Caco-2 (cell line): Measurements from ENCODE around the gene C9orf85. TPM values are rescaled to one million over a fixed set of nuclear protein-coding genes. Genes with fewer than 3 reads are reported as not detected.

Experiments
- BruUV-seq: library from RNA; stranded (reverse); fragments of 400-500 nt; replicated peaks from 2 replicates; lab custom pipeline; 2021; lab: Mats Ljungman, UMichigan
- CTCF ChIA-PET: fragments of 300-600 bp; sonication (Branson Sonifier 250); formaldehyde crosslinking; loops from one replicate; lab custom pipeline; 2022; ENCODE audit warnings: antibody characterized with exemption; lab: Charles Lee
- POLR2A ChIA-PET: fragments of 300-600 bp; sonication (Branson Sonifier 250); formaldehyde crosslinking; loops from one replicate; lab custom pipeline; 2022; ENCODE audit warnings: antibody characterized with exemption; lab: Charles Lee
- DNase-seq, 2 experiments: peaks; one replicate each; pipeline versions ENCODE4 v3.0.0 to v3.0.0-alpha.2; 2020 to 2022
- H3K27me3 ChIP-seq: replicated peaks from 2 replicates; pipeline ENCODE4 v1.6.0; 2011; ENCODE audit warnings: low read length; ENCODE audit not compliant: control insufficient read depth, insufficient read depth
- H3K36me3 ChIP-seq: 2 replicates; pipeline ENCODE4 v1.5.1; 2011; ENCODE audit warnings: low read length; ENCODE audit not compliant: control insufficient read depth, insufficient read depth
- H3K4me1 ChIP-seq: fragments of 250-450 bp; sonication (Bioruptor Pico); 2 replicates; pipeline ENCODE4 v1.5.1; 2020; ENCODE audit warnings: mild to moderate bottlenecking
- H3K4me3 ChIP-seq: 2 replicates; pipeline ENCODE4 v1.5.1; 2011; ENCODE audit warnings: low read depth, mild to moderate bottlenecking, control low read depth, low read length
- H3K9me3 ChIP-seq: fragments of 250-450 bp; sonication (Bioruptor Pico); 2 replicates; pipeline ENCODE4 v1.5.1; 2020; ENCODE audit warnings: mild to moderate bottlenecking, moderate library complexity
- H3K27ac Mint-ChIP-seq: one replicate; pipeline ENCODE4 v1.8.0; 2022; ENCODE audit warnings: mixed read lengths; ENCODE audit not compliant: unreplicated experiment
- H3K27me3 Mint-ChIP-seq: one replicate; pipeline ENCODE4 v1.8.0; 2022; ENCODE audit warnings: mixed read lengths; ENCODE audit not compliant: insufficient read depth, unreplicated experiment
- H3K36me3 Mint-ChIP-seq: one replicate; pipeline ENCODE4 v1.8.0; 2022; ENCODE audit warnings: mild to moderate bottlenecking, mixed read lengths; ENCODE audit not compliant: insufficient read depth, unreplicated experiment
- H3K4me1 Mint-ChIP-seq: one replicate; pipeline ENCODE4 v1.8.0; 2022; ENCODE audit warnings: low read depth, mixed read lengths; ENCODE audit not compliant: unreplicated experiment
- H3K4me3 Mint-ChIP-seq: one replicate; pipeline ENCODE4 v1.8.0; 2022; ENCODE audit warnings: mild to moderate bottlenecking, moderate library complexity, mixed read lengths; ENCODE audit not compliant: unreplicated experiment
- H3K9me3 Mint-ChIP-seq: one replicate; pipeline ENCODE4 v1.8.0; 2022; ENCODE audit warnings: mixed read lengths; ENCODE audit not compliant: unreplicated experiment
- CTCF ChIP-seq, 2 experiments: fragments of 200-600 bp in 1 of 2; IDR thresholded peaks; 1 replicate in 1 of 2; 2 replicates in 1 of 2; pipeline versions ENCODE4 v1.5.1 to v1.8.0; 2011 to 2022; ENCODE audit warnings: antibody characterized with exemption in 1 of 2, control low read depth in 1 of 2, inconsistent platforms in 1 of 2, low read depth in 1 of 2, low read length in 1 of 2, mild to moderate bottlenecking in 1 of 2, moderate library complexity in 1 of 2; ENCODE audit not compliant: insufficient read depth in 1 of 2, severe bottlenecking in 1 of 2, unreplicated experiment in 1 of 2
- intact Hi-C: fragments of 100-400 bp; cut with micrococcal nuclease; formaldehyde crosslinking; loops from one replicate; pipeline ENCODE4 v1.10.0; 2022; ENCODE audit not compliant: unreplicated experiment
- total RNA-seq: library from RNA; stranded (reverse); gene quantifications from 2 replicates; pipeline ENCODE4 v1.2.3, GENCODE V29; 2022

Gene C9orf85
- total RNA-seq, 1 experiment from 2014 or later = 2.4 TPM

GRCh38 chr9:71909887-71910649 is 1.4 kb upstream of the C9orf85 start:
- Histone ChIP-seq H3K4me3 (peak overlapping the region; percentile 57), H3K4me1 (no peaks in the 10 kb centered on the region), H3K27me3 (no peaks in the 10 kb centered on the region), H3K36me3 (no peaks in the 10 kb centered on the region), H3K9me3 (no peaks in the 10 kb centered on the region)
- intact Hi-C loops = loop anchor here (5.0 kb wide), 1 partner anchor 93 kb away; no protein-coding TSS in a partner anchor
- Mint-ChIP-seq H3K9me3 (no peaks in the 10 kb centered on the region), H3K4me1 (no peaks in the 10 kb centered on the region), H3K36me3 (peaks cover 7% of the 10 kb centered on the region), H3K27ac (no peak overlapping the region), H3K27me3 (no peaks in the 10 kb centered on the region), H3K4me3 (peak overlapping the region; percentile 79)
- peak; percentile 32 to 48 for DNase-seq
- POLR2A ChIA-PET = no interaction called here
- TSS peak; percentile 40 for BruUV-seq
- CTCF ChIA-PET = no interaction called here
- no peak for TF ChIP-seq CTCF (IDR thresholded peaks at IDR 0.05; ENCODE audit: insufficient read depth in 1 of 2, low read depth in 1 of 2, low read length in 1 of 2, severe bottlenecking in 1 of 2, unreplicated experiment in 1 of 2)

GRCh38 chr9:71910650-71911060 is 784 bp upstream of the C9orf85 start:
- no peak for DNase-seq
- no peaks in the 10 kb centered on the region for H3K27me3 Mint-ChIP-seq
- no peaks in the 10 kb centered on the region for H3K4me1 Mint-ChIP-seq
- Histone ChIP-seq H3K4me3 (peak overlapping the region; percentile 57), H3K36me3 (no peaks in the 10 kb centered on the region), H3K4me1 (no peaks in the 10 kb centered on the region), H3K27me3 (no peaks in the 10 kb centered on the region), H3K9me3 (no peaks in the 10 kb centered on the region)
- H3K27ac Mint-ChIP-seq = peak overlapping the region; percentile 78
- ChIA-PET CTCF (no interaction called here), POLR2A (no interaction called here)
- TSS peak; percentile 13 for BruUV-seq
- no peaks in the 10 kb centered on the region for H3K9me3 Mint-ChIP-seq
- intact Hi-C loops = loop anchor here (5.0 kb wide), 1 partner anchor 93 kb away; no protein-coding TSS in a partner anchor
- peak overlapping the region; percentile 79 for H3K4me3 Mint-ChIP-seq
- no peak for TF ChIP-seq CTCF (IDR thresholded peaks at IDR 0.05; ENCODE audit: insufficient read depth in 1 of 2, low read depth in 1 of 2, low read length in 1 of 2, severe bottlenecking in 1 of 2, unreplicated experiment in 1 of 2)
- peaks cover 7% of the 10 kb centered on the region for H3K36me3 Mint-ChIP-seq

GRCh38 chr9:71911908-71912335 is 483 bp downstream of the C9orf85 start:
- TF ChIP-seq CTCF (IDR thresholded peaks at IDR 0.05; ENCODE audit: insufficient read depth in 1 of 2, low read depth in 1 of 2, low read length in 1 of 2, severe bottlenecking in 1 of 2, unreplicated experiment in 1 of 2) = no peak
- CTCF ChIA-PET = no interaction called here
- no peak for DNase-seq
- Mint-ChIP-seq H3K4me1 (no peaks in the 10 kb centered on the region), H3K36me3 (peaks cover 7% of the 10 kb centered on the region), H3K27me3 (no peaks in the 10 kb centered on the region), H3K4me3 (peak overlapping the region; percentile 79), H3K27ac (peak overlapping the region; percentile 78), H3K9me3 (no peaks in the 10 kb centered on the region)
- intact Hi-C loops = loop anchor here (5.0 kb wide), 1 partner anchor 95 kb away; no protein-coding TSS in a partner anchor
- TSS peak; percentile 59 for BruUV-seq
- Histone ChIP-seq H3K4me1 (no peaks in the 10 kb centered on the region), H3K27me3 (no peaks in the 10 kb centered on the region), H3K36me3 (no peaks in the 10 kb centered on the region), H3K4me3 (peak overlapping the region; percentile 45), H3K9me3 (no peaks in the 10 kb centered on the region)
- POLR2A ChIA-PET = no interaction called here
